Fibroblast of lung (primary cell): ENCODE data around the gene C9orf85. TPM values are rescaled to one million over a fixed set of nuclear protein-coding genes. Genes with fewer than 3 reads are reported as not detected.

Experiments used
- DNase-seq, 2 donors: peaks; one replicate each; pipeline versions ENCODE4 v3.0.0 to v3.0.0-alpha.2; 2010; ENCODE audit warnings: low read depth in 2 of 2
- H2AFZ ChIP-seq: 2 replicates; pipeline ENCODE4 v1.5.1; 2012; ENCODE audit warnings: low read length, control low read depth, inconsistent platforms
- H3K27ac ChIP-seq: 2 replicates; pipeline ENCODE4 v1.5.1; 2011; ENCODE audit warnings: low read length, control low read depth; ENCODE audit not compliant: insufficient read depth
- H3K27me3 ChIP-seq: 2 replicates; pipeline ENCODE4 v1.5.1; 2011; ENCODE audit warnings: mild to moderate bottlenecking, low read length; ENCODE audit not compliant: control insufficient read depth, insufficient read depth
- H3K36me3 ChIP-seq: 2 replicates; pipeline ENCODE4 v1.5.1; 2011; ENCODE audit warnings: low read length; ENCODE audit not compliant: control insufficient read depth, insufficient read depth
- H3K4me1 ChIP-seq: 2 replicates; pipeline ENCODE4 v1.5.1; 2011; ENCODE audit warnings: low read length; ENCODE audit not compliant: control insufficient read depth, insufficient read depth; ENCODE audit errors: extremely low read depth
- H3K4me2 ChIP-seq: 2 replicates; pipeline ENCODE4 v1.5.1; 2011; ENCODE audit warnings: low read length, control low read depth; ENCODE audit not compliant: insufficient read depth; ENCODE audit errors: extremely low read depth
- H3K4me3 ChIP-seq, 4 experiments: fragments of 200-600 bp in 1 of 4; sonication (generic) in 1 of 4; replicated peaks in 1 of 4; 2 replicates each; pipeline ENCODE4 v1.5.1; 2011 to 2016; ENCODE audit warnings: low read length in 4 of 4, low read depth in 3 of 4, mild to moderate bottlenecking in 3 of 4, control low read depth in 2 of 4, inconsistent platforms in 1 of 4, mixed read lengths in 1 of 4; ENCODE audit not compliant: insufficient read depth in 1 of 4; ENCODE audit errors: control extremely low read depth in 1 of 4
- H3K79me2 ChIP-seq: 2 replicates; pipeline ENCODE4 v1.5.1; 2012; ENCODE audit warnings: mild to moderate bottlenecking, low read length, inconsistent platforms; ENCODE audit not compliant: control insufficient read depth, insufficient read depth
- H3K9ac ChIP-seq: 2 replicates; pipeline ENCODE4 v1.5.1; 2011; ENCODE audit warnings: mild to moderate bottlenecking, low read length, control low read depth; ENCODE audit not compliant: insufficient read depth
- H3K9me3 ChIP-seq: 2 replicates; pipeline ENCODE4 v1.5.1; 2012; ENCODE audit warnings: low read depth, low read length; ENCODE audit not compliant: control insufficient read depth, insufficient read depth
- H4K20me1 ChIP-seq: 2 replicates; pipeline ENCODE4 v1.5.1; 2011; ENCODE audit warnings: low read length; ENCODE audit not compliant: control insufficient read depth, insufficient read depth; ENCODE audit errors: extremely low read depth
- EZH2 ChIP-seq: IDR thresholded peaks from 2 replicates; pipeline ENCODE4 v1.5.1; 2012; ENCODE audit warnings: low read length, control low read depth, mild to moderate bottlenecking; ENCODE audit errors: missing control alignments
- polyA plus RNA-seq, 2 donors: library from polyadenylated mRNA; depleted of rRNA in 1 of 2; stranded (reverse) in 1 of 2; unstranded in 1 of 2; fragments of >200 nt; gene quantifications; 2 replicates each; pipeline ENCODE4 v1.2.1, GENCODE V29; 2011 to 2012; ENCODE audit warnings: missing spikeins in 1 of 2
- total RNA-seq: library from RNA; depleted of rRNA; stranded (reverse); fragments of >200 nt; gene quantifications from 2 replicates; pipeline ENCODE4 v1.2.1, GENCODE V29; 2014
- TF ChIP-seq, protein P1 (sequence below), 2 donors: IDR thresholded peaks in 1 of 2; conservative IDR thresholded peaks in 1 of 2; 1 replicate in 1 of 2; 2 replicates in 1 of 2; pipeline ENCODE4 v1.5.1; 2011 to 2012; ENCODE audit warnings: low read length in 2 of 2, control low read depth in 1 of 2, inconsistent platforms in 1 of 2, low read depth in 1 of 2, mild to moderate bottlenecking in 1 of 2

C9orf85 gene
- total and polyA plus RNA-seq, 2 donors (not counting 1 experiment from before 2014, with no cell fraction given) = 17.3 to 22.5 TPM

DNA sequence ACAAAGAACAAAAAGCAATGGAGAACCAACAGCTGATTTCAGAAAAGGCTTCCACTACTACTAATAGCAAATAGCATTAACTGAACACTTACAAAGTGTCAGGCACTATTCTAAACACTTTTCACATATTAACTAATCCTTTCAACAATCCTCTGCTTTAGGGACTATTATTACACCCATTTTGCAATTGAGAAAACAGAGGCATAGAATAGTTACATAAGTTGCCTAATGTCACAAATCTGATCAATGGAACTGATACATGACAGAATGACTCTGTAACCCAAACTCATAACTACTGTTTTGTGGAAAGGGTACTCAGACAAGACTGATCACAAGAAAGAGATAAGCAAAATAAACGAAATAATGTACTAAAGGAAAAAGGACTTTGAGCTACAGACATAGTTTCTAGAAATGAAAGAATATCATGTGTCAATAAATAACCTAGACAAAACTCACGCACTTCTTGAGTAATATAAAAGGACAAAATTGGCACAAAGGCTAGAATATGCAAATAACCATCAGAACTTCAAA lies 31.7 kb upstream of the C9orf85 start:
- Histone ChIP-seq H3K4me2 (no peak overlapping the region), H3K9ac (no peak overlapping the region), H3K27ac (no peak overlapping the region), H2AFZ (no peak overlapping the region), H3K4me1 (no peaks in the 10 kb centered on the region), H3K4me3 (no peak overlapping the region), H3K79me2 (peaks cover 21% of the 10 kb centered on the region), H3K36me3 (no peaks in the 10 kb centered on the region), H3K9me3 (no peaks in the 10 kb centered on the region), H4K20me1 (no peaks in the 10 kb centered on the region), H3K27me3 (no peaks in the 10 kb centered on the region)
- DNase-seq = no peak
- TF ChIP-seq, protein P1, sequence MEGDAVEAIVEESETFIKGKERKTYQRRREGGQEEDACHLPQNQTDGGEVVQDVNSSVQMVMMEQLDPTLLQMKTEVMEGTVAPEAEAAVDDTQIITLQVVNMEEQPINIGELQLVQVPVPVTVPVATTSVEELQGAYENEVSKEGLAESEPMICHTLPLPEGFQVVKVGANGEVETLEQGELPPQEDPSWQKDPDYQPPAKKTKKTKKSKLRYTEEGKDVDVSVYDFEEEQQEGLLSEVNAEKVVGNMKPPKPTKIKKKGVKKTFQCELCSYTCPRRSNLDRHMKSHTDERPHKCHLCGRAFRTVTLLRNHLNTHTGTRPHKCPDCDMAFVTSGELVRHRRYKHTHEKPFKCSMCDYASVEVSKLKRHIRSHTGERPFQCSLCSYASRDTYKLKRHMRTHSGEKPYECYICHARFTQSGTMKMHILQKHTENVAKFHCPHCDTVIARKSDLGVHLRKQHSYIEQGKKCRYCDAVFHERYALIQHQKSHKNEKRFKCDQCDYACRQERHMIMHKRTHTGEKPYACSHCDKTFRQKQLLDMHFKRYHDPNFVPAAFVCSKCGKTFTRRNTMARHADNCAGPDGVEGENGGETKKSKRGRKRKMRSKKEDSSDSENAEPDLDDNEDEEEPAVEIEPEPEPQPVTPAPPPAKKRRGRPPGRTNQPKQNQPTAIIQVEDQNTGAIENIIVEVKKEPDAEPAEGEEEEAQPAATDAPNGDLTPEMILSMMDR (conservative IDR thresholded peaks at IDR 0.05 in 1 of 2, IDR thresholded peaks at IDR 0.05 in 1 of 2; ENCODE audit: low read depth in 1 of 2, low read length in 2 of 2) = no peak
- no peak for TF ChIP-seq EZH2

DNA sequence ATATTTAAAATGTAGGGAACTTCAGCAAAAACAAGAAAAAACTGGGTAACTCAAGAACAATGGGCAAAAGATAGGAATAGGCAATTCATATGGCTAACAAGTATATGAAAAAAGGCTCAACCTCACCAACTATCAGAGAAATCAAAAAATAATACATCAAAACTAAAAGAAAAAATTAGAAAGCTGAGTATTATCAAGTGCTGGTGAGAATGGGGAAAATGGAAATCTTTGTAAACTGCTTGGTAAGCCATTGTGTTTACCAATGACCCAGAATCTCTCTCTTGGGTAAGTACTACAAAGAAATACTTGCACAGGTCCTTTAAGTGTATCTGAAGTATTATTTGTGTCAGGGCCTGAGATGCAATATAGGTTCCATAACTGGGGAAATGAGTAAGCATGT lies 27.4 kb upstream of the C9orf85 start:
- H3K36me3 ChIP-seq = no peaks in the 10 kb centered on the region
- H3K27ac ChIP-seq = no peak overlapping the region
- H3K27me3 ChIP-seq = no peaks in the 10 kb centered on the region
- TF ChIP-seq EZH2 = no peak
- TF ChIP-seq, protein P1 (conservative IDR thresholded peaks at IDR 0.05 in 1 of 2, IDR thresholded peaks at IDR 0.05 in 1 of 2; ENCODE audit: low read depth in 1 of 2, low read length in 2 of 2) = no peak
- H3K9me3 ChIP-seq = no peaks in the 10 kb centered on the region
- H3K9ac ChIP-seq = no peak overlapping the region
- no peak overlapping the region for H3K4me2 ChIP-seq
- no peak overlapping the region for H2AFZ ChIP-seq
- DNase-seq = no peak
- no peaks in the 10 kb centered on the region for H3K4me1 ChIP-seq
- no peaks in the 10 kb centered on the region for H4K20me1 ChIP-seq
- H3K79me2 ChIP-seq = peaks cover 17% of the 10 kb centered on the region
- H3K4me3 ChIP-seq = no peak overlapping the region

DNA sequence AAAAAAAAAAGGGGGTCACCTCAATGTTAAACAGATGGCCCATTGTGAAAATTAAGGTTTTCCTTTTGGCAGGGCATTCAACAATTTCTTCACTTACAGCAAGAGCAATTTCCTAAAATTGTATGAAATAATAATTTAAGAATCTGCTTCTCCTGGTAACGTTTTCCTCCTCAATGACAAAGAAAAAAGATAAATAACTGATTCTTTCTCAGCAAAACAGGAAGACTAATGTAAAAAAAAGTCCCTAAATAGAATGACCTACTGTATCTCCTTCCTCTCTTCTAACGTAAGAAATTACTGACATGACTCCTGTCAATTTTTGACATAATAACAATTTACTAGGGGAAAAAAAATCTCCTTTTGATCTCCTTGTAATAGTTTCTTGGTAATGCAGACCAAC lies 26.0 kb upstream of the C9orf85 start:
- Histone ChIP-seq H4K20me1 (no peaks in the 10 kb centered on the region), H2AFZ (no peak overlapping the region), H3K4me1 (no peaks in the 10 kb centered on the region), H3K4me3 (no peak overlapping the region), H3K27ac (no peak overlapping the region), H3K9me3 (no peaks in the 10 kb centered on the region), H3K27me3 (no peaks in the 10 kb centered on the region), H3K4me2 (no peak overlapping the region), H3K79me2 (peaks cover 10% of the 10 kb centered on the region), H3K36me3 (no peaks in the 10 kb centered on the region), H3K9ac (no peak overlapping the region)
- no peak for DNase-seq
- TF ChIP-seq EZH2 = no peak
- TF ChIP-seq, protein P1 (conservative IDR thresholded peaks at IDR 0.05 in 1 of 2, IDR thresholded peaks at IDR 0.05 in 1 of 2; ENCODE audit: low read depth in 1 of 2, low read length in 2 of 2) = no peak
